Colonic mucosa (tissue), 4 donors: ENCODE measurements around the gene EVX2. TPM values are rescaled to one million over a fixed set of nuclear protein-coding genes. Genes with fewer than 3 reads are reported as not detected.

Source experiments
- DNase-seq: peaks from one replicate; pipeline ENCODE4 v3.0.0-alpha.2; 2020
- H3K27ac ChIP-seq: fragments of 200-600 bp; one replicate; pipeline ENCODE4 v1.8.0; 2021
- H3K27me3 ChIP-seq: fragments of 200-600 bp; one replicate; pipeline ENCODE4 v1.8.0; 2021
- H3K36me3 ChIP-seq: fragments of 200-600 bp; one replicate; pipeline ENCODE4 v1.8.0; 2021
- H3K4me1 ChIP-seq: fragments of 200-600 bp; one replicate; pipeline ENCODE4 v1.8.0; 2021; ENCODE audit warnings: mild to moderate bottlenecking
- H3K4me3 ChIP-seq: fragments of 200-600 bp; one replicate; pipeline ENCODE4 v1.8.0; 2021
- H3K9ac ChIP-seq, 2 donors: one replicate each; pipeline ENCODE4 v1.7.0; 2013; ENCODE audit warnings: control low read depth in 2 of 2, low read depth in 2 of 2, low read length in 2 of 2
- H3K9me3 ChIP-seq: fragments of 200-600 bp; one replicate; pipeline ENCODE4 v1.8.0; 2021
- CTCF ChIP-seq: fragments of 200-600 bp; IDR thresholded peaks from one replicate; pipeline ENCODE4 v1.8.0; 2022; ENCODE audit warnings: antibody characterized with exemption, mild to moderate bottlenecking
- intact Hi-C: fragments of 100-400 bp; cut with DNase I; formaldehyde crosslinking; loops from one replicate; pipeline ENCODE4 v1.14.1; 2022
- total RNA-seq, 2 donors: library from RNA; stranded (reverse); fragmentation: NEBNext Ultra II Directional in 1 of 2; extraction: Animal tissue kit (Norgen Biotek cat#: 25700) in 1 of 2; gene quantifications; one replicate each; pipeline ENCODE4 v1.2.1, GENCODE V29; 2021
- donor health status: healthy.
- donor health status: DM: no; HTN: no; CAD: no.
- donor health status: DM: no; HTN: no; CAD: no.

The EVX2 gene
- total RNA-seq, 2 donors from 2014 or later = not detected

DNA sequence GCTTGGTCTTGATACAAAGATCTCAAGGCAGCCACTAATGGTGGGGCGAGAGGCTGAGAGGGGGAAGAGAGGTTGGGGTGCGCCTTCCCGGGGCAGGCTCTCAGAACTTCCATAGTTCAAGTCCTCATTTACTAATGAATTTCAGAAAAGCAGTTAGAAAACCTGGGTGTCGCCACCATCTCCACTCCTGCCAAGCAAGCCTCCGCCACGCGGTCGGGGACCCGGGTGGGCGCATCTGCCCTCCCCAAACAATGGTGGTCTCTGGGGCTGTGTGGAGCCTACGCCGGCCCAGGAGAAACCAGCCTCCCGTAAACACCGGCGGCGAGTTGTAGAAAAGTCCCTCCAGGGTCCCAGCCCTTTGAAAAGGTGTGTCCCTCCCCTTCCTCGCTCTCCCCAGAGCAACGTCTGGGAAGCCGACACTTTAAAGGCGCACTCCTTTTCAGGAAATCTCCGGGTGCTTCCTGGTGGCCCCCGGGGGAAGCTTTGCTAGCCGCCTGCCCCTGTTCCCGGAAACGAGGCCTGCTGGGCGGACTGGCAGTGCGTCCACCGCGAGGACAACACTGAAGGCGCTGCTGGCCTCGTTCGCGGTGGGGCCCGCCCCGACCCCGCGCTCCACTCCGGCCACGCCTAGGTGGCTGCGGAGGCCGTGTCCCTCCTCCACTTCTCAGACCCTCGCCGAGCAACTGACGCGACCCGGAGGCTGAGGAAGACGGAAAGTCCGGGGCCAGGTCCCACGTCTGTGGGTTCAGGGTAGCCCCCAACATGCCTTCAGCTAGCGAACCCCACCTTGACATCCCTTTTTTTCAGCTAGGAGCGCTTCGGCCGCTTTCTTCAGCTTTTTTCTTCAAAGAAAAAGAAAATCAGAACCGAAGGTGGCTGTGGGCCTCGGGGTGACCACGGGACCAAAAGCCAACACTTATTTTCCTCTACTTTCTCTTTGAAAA, 16.8 kb downstream of the EVX2 start:
- intact Hi-C loops = no loop called here
- H3K9ac ChIP-seq = no peak overlapping the region
- no peaks in the 10 kb centered on the region for H3K4me1 ChIP-seq
- no peak for TF ChIP-seq CTCF
- no peak overlapping the region for H3K27ac ChIP-seq
- peak overlapping the region; percentile 23 for H3K4me3 ChIP-seq
- no peak for DNase-seq
- H3K9me3 ChIP-seq = no peaks in the 10 kb centered on the region
- no peaks in the 10 kb centered on the region for H3K36me3 ChIP-seq
- peaks cover 46% of the 10 kb centered on the region for H3K27me3 ChIP-seq

DNA sequence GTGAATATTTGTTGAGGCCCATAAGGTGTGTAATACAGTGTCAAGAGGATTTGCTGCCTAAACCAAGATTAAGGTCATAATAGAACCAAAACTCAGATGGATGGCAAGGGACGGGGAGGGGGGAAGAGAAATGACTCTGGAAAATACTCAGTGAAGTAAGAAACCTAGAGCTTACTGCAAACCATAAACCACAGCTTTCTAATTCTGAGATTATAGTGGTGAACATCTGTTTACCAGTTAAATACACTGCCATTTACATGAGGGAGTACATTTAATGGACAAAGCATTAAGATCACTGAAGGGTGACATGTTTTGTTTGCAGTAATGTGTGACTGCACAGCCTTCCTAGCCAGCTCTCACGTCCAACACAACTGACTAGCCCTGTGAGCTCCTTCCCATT, 19.8 kb downstream of the EVX2 start:
- DNase-seq = no peak

GRCh38 chr2:176056406-176056805, 27.4 kb downstream of the EVX2 start:
- H3K4me3 ChIP-seq = no peak overlapping the region
- no peaks in the 10 kb centered on the region for H3K36me3 ChIP-seq
- H3K9me3 ChIP-seq = no peaks in the 10 kb centered on the region
- no peak for DNase-seq
- intact Hi-C loops = no loop called here
- no peak overlapping the region for H3K9ac ChIP-seq
- no peaks in the 10 kb centered on the region for H3K4me1 ChIP-seq
- no peaks in the 10 kb centered on the region for H3K27me3 ChIP-seq
- no peak overlapping the region for H3K27ac ChIP-seq
- no peak for TF ChIP-seq CTCF

More for the DNA sequence above, 19.8 kb downstream of the EVX2 start:
- Histone ChIP-seq H3K4me1 (no peaks in the 10 kb centered on the region), H3K27ac (no peak overlapping the region), H3K36me3 (no peaks in the 10 kb centered on the region), H3K27me3 (peaks cover 26% of the 10 kb centered on the region), H3K4me3 (no peak overlapping the region), H3K9me3 (no peaks in the 10 kb centered on the region), H3K9ac (no peak overlapping the region)
- no peak for TF ChIP-seq CTCF
- intact Hi-C loops = no loop called here

- Histone ChIP-seq H3K27ac (no peak overlapping the region), H3K27me3 (no peaks in the 10 kb centered on the region), H3K4me1 (no peaks in the 10 kb centered on the region), H3K36me3 (no peaks in the 10 kb centered on the region), H3K9me3 (no peaks in the 10 kb centered on the region), H3K9ac (no peak overlapping the region), H3K4me3 (no peak overlapping the region)
- TF ChIP-seq CTCF = no peak
- intact Hi-C loops = no loop called here
- no peak for DNase-seq
Measured at GRCh38 chr2:176039375-176039774, 44.4 kb downstream of the EVX2 start.

DNA sequence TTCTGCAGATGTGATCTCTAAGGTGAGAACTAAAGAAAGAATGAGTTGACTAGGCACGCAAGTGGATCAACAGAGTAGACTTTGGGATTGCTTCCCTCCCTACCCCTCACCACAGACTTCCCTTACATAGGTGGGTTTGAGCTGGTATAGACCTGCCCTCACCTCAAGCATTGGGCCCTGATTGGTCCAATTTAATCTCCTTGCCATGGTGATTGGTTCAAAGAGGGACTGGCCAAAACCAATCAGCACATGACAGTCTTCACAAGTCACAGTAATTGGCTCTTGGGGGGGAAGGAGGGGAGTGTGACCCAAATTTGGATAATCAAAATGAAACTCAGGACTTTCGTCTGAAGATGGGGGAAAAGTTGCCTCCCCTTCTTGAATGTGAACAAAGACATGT, 45.1 kb downstream of the EVX2 start:
- intact Hi-C loops = no loop called here
- no peak for TF ChIP-seq CTCF

More for the DNA sequence above, 45.1 kb downstream of the EVX2 start:
- H3K27me3 ChIP-seq = no peaks in the 10 kb centered on the region
- DNase-seq = no peak
- no peaks in the 10 kb centered on the region for H3K36me3 ChIP-seq
- no peaks in the 10 kb centered on the region for H3K9me3 ChIP-seq
- no peak overlapping the region for H3K27ac ChIP-seq
- no peak overlapping the region for H3K9ac ChIP-seq
- no peaks in the 10 kb centered on the region for H3K4me1 ChIP-seq
- no peak overlapping the region for H3K4me3 ChIP-seq
